OCI-LY3 (cell line): Measurements from ENCODE around the gene PLK5.

Experiments
- H2AFZ ChIP-seq: fragments of 200-600, 300-600 bp; shearing (Covaris generic); 2 replicates; pipeline ENCODE4 v1.6.0; 2014; ENCODE audit warnings: antibody characterized with exemption, low read depth, low read length
- H3K27ac ChIP-seq: fragments of 200-600, 300-600 bp; sonication (generic); 2 replicates; pipeline ENCODE4 v1.5.1; 2014; ENCODE audit warnings: mild to moderate bottlenecking, low read length, moderate library complexity, mixed read lengths
- H3K27me3 ChIP-seq: fragments of 200-600, 300-600 bp; sonication (generic); 2 replicates; pipeline ENCODE4 v1.6.1; 2014; ENCODE audit warnings: low read depth, low read length, mixed read lengths
- H3K36me3 ChIP-seq: fragments of 200-600, 300-600 bp; sonication (generic); replicated peaks from 2 replicates; pipeline ENCODE3; 2014; ENCODE audit warnings: low read depth, low read length, mixed read lengths
- H3K4me1 ChIP-seq: fragments of 300-600, 200-600 bp; sonication (generic); 2 replicates; pipeline ENCODE4 v1.6.1; 2014; ENCODE audit warnings: low read length, mixed read lengths
- H3K4me2 ChIP-seq: fragments of 200-600, 300-600 bp; sonication (generic); 2 replicates; pipeline ENCODE4 v1.6.1; 2014; ENCODE audit warnings: low read length, mixed read lengths
- H3K4me3 ChIP-seq: fragments of 300-600, 200-600 bp; sonication (generic); 2 replicates; pipeline ENCODE4 v1.5.1; 2014; ENCODE audit warnings: antibody characterized with exemption, mild to moderate bottlenecking, low read length, moderate library complexity
- H3K79me2 ChIP-seq: fragments of 300-600, 200-600 bp; shearing (Covaris generic); 2 replicates; pipeline ENCODE4 v1.6.1; 2014; ENCODE audit warnings: mild to moderate bottlenecking, low read length, mixed read lengths
- H3K9ac ChIP-seq: fragments of 300-600, 200-600 bp; shearing (Covaris generic); 2 replicates; pipeline ENCODE4 v1.6.0; 2014; ENCODE audit warnings: mild to moderate bottlenecking, low read length, moderate library complexity
- H3K9me3 ChIP-seq: fragments of 200-600, 300-600 bp; shearing (Covaris generic); 2 replicates; pipeline ENCODE4 v1.6.1; 2014; ENCODE audit warnings: low read length, mixed read lengths; ENCODE audit not compliant: insufficient read depth
- H4K20me1 ChIP-seq: fragments of 200-600, 300-600 bp; sonication (generic); 2 replicates; pipeline ENCODE4 v1.6.1; 2016; ENCODE audit warnings: low read length, mixed read lengths; ENCODE audit not compliant: insufficient read depth
- EZH2phosphoT487 ChIP-seq: fragments of 200-600 bp; shearing (Covaris generic); IDR thresholded peaks from 2 replicates; pipeline ENCODE4 v1.6.1; 2018; ENCODE audit warnings: antibody characterized with exemption, mixed run types, low read depth
- TF ChIP-seq, protein P1 (sequence below): fragments of 200-600, 300-600 bp; sonication (generic); IDR thresholded peaks from 2 replicates; pipeline ENCODE4 v1.5.1; 2014; ENCODE audit warnings: antibody characterized with exemption, low read length, low read depth

PLK5 gene

DNA sequence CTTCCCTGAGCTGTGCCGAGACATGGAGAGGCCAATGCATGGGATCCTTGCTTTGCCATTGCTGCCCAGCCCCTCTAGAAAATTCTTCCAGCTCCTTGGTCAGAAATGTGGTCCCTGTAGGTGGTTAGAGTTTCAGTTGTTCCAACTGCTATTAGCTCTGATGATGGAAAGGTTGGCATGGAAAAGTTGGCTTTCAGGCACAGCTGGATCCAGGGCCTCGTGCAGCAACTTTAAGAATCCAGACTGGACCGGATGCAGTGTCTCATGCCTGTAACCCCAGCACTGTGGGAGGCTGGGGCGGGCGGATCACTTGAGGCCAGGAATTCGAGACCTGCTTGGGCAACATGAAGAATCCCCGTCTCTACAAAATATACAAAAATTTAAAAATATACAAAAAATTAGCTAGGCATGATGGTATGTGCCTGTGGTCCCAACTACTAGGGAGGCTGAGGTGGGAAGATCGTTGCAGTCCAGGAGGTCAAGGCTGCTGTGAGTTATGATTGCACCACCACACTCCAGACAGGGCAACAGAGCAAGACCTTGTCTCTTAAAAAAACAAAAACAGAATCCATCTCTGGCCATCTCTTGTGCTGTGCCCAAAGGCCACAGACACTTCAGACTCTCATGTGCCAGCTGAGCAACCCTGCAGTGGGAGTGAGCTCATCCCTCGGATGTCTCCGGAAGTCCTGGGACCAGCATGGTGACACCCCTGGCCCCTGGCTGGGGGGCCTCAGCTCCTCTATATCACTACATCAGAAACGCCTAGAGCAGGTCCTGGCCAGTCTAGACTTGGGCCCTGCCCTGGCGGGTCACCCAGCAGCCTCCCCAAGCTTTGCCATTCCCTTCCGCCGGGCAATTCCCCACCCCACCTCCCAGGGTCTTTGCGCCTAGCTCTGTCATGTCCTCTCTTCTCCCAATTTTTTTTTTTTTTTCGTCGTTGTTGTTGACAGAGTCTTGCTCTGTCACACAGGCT is 27.5 kb downstream of the PLK5 start:
- no peak overlapping the region for H2AFZ ChIP-seq
- TF ChIP-seq, protein P1, sequence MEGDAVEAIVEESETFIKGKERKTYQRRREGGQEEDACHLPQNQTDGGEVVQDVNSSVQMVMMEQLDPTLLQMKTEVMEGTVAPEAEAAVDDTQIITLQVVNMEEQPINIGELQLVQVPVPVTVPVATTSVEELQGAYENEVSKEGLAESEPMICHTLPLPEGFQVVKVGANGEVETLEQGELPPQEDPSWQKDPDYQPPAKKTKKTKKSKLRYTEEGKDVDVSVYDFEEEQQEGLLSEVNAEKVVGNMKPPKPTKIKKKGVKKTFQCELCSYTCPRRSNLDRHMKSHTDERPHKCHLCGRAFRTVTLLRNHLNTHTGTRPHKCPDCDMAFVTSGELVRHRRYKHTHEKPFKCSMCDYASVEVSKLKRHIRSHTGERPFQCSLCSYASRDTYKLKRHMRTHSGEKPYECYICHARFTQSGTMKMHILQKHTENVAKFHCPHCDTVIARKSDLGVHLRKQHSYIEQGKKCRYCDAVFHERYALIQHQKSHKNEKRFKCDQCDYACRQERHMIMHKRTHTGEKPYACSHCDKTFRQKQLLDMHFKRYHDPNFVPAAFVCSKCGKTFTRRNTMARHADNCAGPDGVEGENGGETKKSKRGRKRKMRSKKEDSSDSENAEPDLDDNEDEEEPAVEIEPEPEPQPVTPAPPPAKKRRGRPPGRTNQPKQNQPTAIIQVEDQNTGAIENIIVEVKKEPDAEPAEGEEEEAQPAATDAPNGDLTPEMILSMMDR: no peak
- no peak for TF ChIP-seq EZH2phosphoT487

DNA sequence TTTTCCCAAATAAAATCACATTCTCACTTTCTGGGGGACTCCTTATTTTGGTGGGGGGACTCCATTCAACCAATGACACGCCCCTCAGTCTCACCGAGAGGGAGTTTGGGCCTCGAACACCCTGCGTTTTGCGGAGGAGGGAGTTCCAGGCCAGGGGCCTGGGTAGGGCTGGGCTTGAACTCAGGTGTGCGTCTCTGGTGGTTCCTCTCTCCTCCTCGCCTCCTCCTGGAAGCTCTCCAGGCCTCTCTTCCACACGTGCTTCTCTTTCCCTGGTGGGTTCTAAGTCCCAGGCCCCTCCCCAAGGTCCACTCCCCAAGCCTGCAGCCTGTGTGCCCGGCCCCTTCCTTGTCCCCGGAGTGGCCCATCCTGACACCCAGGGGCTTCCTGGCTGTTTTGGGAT is 29.5 kb downstream of the PLK5 start:
- no peaks in the 10 kb centered on the region for H3K79me2 ChIP-seq
- no peak overlapping the region for H3K9ac ChIP-seq
- no peak overlapping the region for H2AFZ ChIP-seq
- H3K27ac ChIP-seq: no peak overlapping the region
- H4K20me1 ChIP-seq: no peaks in the 10 kb centered on the region
- H3K36me3 ChIP-seq: no peaks in the 10 kb centered on the region
- H3K9me3 ChIP-seq: no peaks in the 10 kb centered on the region
- no peak overlapping the region for H3K4me3 ChIP-seq
- peaks cover 3% of the 10 kb centered on the region; the same call in 1 of the 2 replicates for H3K27me3 ChIP-seq
- TF ChIP-seq, protein P1: no peak
- TF ChIP-seq EZH2phosphoT487: no peak
- no peak overlapping the region for H3K4me2 ChIP-seq
- H3K4me1 ChIP-seq: peaks cover 7% of the 10 kb centered on the region

More for the DNA sequence above, 27.5 kb downstream of the PLK5 start:
- peaks cover 3% of the 10 kb centered on the region; the same call in 1 of the 2 replicates for H3K27me3 ChIP-seq
- peaks cover 12% of the 10 kb centered on the region for H3K4me1 ChIP-seq
- no peak overlapping the region for H3K9ac ChIP-seq
- no peak overlapping the region for H3K4me2 ChIP-seq
- H3K36me3 ChIP-seq: no peaks in the 10 kb centered on the region
- no peak overlapping the region for H3K4me3 ChIP-seq
- no peaks in the 10 kb centered on the region for H3K79me2 ChIP-seq
- no peaks in the 10 kb centered on the region for H3K9me3 ChIP-seq
- H3K27ac ChIP-seq: no peak overlapping the region
- H4K20me1 ChIP-seq: no peaks in the 10 kb centered on the region

DNA sequence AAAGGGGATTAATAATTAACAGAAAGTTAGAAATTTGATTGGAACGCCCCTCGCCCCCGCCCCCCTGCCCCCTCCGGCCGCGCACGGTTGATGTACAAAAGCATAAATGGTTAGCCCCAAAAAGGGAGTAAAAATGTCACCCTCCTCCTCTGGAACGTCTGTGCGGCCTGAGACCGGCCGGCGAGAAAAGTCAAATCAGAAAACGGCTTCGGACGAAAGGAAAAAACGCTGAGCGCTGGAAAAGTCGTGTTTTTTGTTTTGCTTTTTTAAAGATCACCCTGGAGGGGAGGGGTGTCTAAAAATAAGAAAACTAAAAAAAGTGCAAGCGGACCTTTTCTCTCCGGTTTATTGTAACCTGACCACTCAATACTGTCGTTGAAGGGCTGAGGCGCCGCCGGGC is 31.1 kb downstream of the PLK5 start:
- no peak overlapping the region for H2AFZ ChIP-seq
- no peaks in the 10 kb centered on the region for H3K27me3 ChIP-seq
- no peaks in the 10 kb centered on the region for H3K9me3 ChIP-seq
- H3K4me1 ChIP-seq: no peaks in the 10 kb centered on the region
- H3K36me3 ChIP-seq: no peaks in the 10 kb centered on the region
- no peak overlapping the region for H3K4me2 ChIP-seq
- H3K9ac ChIP-seq: no peak overlapping the region
- TF ChIP-seq, protein P1: no peak
- no peak for TF ChIP-seq EZH2phosphoT487
- H3K79me2 ChIP-seq: no peaks in the 10 kb centered on the region
- H3K4me3 ChIP-seq: no peak overlapping the region
- no peak overlapping the region for H3K27ac ChIP-seq
- H4K20me1 ChIP-seq: no peaks in the 10 kb centered on the region

DNA sequence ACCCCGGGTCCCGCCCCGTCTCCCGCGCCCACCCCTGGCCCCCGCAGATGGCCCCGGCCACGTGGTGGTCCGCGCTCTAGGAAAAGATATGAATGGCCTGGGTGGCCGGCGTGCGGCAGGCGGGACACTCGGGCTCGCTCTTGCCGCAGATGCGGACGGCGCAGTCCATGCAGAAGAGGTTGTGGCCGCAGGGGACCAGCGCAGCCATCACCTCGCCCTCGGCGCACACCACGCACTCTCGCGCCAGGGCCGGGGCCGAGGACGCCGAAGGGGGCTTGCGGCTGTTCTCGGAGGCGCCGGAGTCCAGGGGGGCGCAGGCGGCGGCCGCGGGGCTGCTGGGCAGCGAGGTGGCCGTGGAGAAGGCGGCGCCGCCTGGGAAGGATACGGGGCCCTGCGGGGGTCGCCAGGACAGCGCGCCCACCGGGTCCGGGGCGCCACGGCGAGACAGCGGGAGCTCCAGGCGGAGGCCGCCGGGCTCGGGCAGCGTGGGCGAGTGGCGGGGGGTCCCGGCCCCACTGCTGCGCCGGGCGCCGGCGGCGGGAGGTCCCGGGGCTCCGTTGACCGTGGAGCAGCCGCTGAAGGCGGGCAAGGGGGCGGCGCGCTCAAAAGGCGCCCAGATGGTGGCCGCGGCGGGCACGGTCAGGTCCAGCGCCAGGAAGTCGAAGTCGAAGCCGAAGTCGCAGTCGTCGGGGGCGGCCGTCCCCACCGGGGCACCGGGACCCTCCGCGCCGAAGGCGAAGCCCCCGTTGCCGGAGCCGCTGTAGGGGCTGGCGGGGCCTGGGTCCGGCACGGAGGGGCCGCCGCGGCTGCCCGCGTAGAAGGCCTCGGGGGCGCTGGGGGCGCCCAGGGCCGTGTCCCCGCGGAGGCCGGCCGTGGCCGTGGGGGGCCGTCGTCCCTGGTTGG is 31.9 kb downstream of the PLK5 start:
- Histone ChIP-seq H3K4me2 (no peak overlapping the region), H3K27me3 (no peaks in the 10 kb centered on the region), H4K20me1 (no peaks in the 10 kb centered on the region), H3K4me1 (no peaks in the 10 kb centered on the region), H3K9ac (no peak overlapping the region), H2AFZ (no peak overlapping the region), H3K4me3 (no peak overlapping the region), H3K9me3 (no peaks in the 10 kb centered on the region), H3K27ac (no peak overlapping the region), H3K79me2 (no peaks in the 10 kb centered on the region), H3K36me3 (no peaks in the 10 kb centered on the region)
- no peak for TF ChIP-seq EZH2phosphoT487
- TF ChIP-seq, protein P1: no peak
